Spleen (tissue), 7 donors: Measurements from ENCODE around the gene SSTR5.

Experiments used
- CTCF ChIP-seq, 11 experiments: fragments of 200-600 bp in 7 of 11; fragments of 450-650 bp in 4 of 11; sonication (generic) in 4 of 11; IDR thresholded peaks in 8 of 11; conservative IDR thresholded peaks in 3 of 11; 1 replicate in 7 of 11; 2 replicates in 4 of 11; pipeline versions ENCODE4 v1.4.0 to v1.8.0; 2016 to 2021; ENCODE audit warnings: antibody characterized with exemption in 11 of 11, inconsistent platforms in 4 of 11, mild to moderate bottlenecking in 1 of 11
- POLR2A ChIP-seq, 3 donors: fragments of 450-650 bp; IDR thresholded peaks; one replicate each; pipeline ENCODE4 v1.5.1; 2017; ENCODE audit warnings: antibody characterized with exemption in 3 of 3, mild to moderate bottlenecking in 1 of 3
- donor health status: DM: no; HTN: no; CAD: no; lungs with moderate emphysema.
- donor health status: DM: no; HTN: no; CAD: no.
- donor health status: DM: no; HTN: no; CAD: no.

- TF ChIP-seq CTCF (IDR thresholded peaks at IDR 0.05 in 8 of 11, conservative IDR thresholded peaks at IDR 0.05 in 3 of 11) (no peak), POLR2A (IDR thresholded peaks at IDR 0.05) (no peak)
These were observed 40.1 kb downstream of the SSTR5 start for GRCh38 chr16:1112506-1113184.
